Stimulated activated CD4-positive, alpha-beta T cell treated with anti-CD3 and anti-CD28 coated beads, Interleukin-2, amount 100 ng/mL, for 4 hours (primary cell): ENCODE measurements around the gene AK5.

Experiments used
- DNase-seq: peaks from one replicate; pipeline ENCODE4 v3.0.0-alpha.2; 2020; ENCODE audit warnings: low read depth

Gene AK5

DNA sequence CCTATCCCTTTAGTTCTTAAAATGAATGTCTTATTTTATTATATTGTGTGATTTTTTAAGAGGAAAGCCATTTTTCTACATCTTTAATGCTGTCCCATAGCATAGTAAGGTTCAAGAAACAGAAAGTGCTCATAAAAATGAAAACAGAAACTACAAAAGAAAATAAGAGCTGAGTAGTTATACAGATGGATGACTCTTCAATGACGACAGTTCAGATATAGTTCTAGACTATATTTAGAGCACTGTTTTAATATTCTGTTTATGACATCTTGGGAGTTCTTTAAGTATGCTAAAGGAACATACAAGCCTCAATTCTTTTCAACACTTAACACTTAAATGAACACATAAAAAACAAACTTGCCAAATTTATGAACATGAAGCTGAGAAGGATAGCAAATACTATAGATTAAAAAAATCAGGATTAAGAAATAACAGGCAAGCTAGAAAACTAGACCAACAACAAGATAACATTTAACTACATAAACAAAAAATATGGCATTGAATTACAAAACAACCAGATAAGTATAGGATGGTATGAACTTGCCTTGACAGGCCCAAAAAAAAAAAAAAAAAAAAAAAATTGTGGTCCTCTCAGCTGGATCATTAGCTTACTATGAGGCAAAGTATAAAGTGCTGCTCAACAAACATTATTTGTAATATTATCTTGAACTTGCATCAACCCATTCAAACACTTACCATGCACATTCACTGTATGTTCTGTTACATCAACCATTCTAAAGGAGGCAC lies 312.7 kb downstream of the AK5 start:
- DNase-seq: no peak

DNA sequence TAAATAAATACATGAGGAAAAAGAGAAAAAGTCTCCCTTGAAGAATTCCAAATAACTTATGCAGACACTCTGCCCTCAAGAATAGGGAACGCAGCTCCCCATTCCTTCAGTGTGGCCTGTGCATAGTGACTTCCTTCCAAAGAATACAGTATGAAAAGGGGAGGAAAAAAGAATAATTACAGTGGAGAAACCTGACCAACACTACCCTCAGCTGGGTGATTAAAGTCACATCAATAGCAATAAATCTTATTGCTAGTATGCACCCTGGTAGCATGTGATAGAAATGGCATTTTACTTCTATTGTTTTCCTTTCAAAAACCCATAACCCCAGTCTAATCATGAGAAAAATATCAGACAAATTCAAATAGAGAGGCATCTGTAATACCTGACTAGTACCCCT lies 315.5 kb downstream of the AK5 start:
- DNase-seq: no peak

DNA sequence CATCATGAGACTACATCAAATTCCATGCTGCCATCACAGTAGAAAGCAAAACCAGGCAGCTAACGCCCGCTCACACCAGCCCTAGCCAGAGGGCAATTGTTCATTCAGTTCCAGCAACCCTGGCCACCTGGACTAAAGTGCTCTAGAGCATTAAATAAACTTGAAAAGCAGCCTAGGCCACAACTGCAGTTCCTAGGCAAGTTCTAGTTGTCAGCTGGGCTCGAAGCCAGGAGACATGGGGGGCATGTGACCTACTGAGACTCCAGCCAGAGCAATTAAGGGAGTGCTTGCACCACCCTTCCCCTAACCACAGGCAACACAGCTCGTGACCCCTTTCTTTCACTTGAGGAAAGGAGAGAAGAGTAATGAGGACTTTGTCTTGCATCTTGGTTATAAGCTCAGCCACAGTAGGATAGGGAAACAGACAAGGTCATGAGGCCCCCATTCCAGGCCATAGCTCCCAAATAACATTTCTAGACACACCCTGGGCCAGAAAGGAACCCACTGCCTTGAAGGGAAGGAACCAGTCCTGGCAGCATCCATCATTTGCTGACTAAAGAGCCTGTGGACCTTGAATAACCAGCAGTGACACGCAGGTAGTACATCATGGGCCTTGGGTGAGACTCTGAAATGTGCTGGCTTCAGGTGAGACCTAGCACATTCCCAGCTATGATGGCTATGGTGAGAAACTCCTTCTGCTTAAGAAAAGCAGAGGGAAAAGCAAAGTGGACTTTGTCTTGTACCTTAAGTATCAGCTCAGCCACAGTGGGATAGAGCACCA lies 323.6 kb downstream of the AK5 start:
- no peak for DNase-seq

DNA sequence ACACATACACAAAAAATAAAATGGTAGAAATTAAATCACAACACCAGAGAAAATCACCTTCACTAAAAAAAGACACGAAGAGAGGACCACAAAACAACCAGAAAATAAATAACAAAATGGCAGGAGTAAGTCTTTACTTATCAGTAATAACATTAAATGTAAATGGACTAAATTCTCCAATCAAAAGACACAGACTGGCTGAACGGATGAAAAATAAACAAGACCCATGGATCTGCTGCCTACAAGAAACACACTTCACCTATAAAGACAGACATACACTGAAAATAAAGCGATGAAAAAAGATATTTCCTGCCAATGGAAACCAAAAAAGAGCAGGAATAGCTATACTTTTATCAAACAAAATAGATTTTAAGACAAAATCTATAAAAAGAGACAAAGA lies 327.1 kb downstream of the AK5 start:
- no peak for DNase-seq
